Measurements from ENCODE around the gene ASB5.
"Not testable (repeated sequence)": the region's sequence is repeated elsewhere in the genome, so short reads cannot be mapped to it uniquely, and the experiment has no call there.

Gene ASB5

GRCh38 chr4:176223561-176223960 is 45.5 kb downstream of the ASB5 start:
- Histone ChIP-seq H3K9me3 (ENCODE audit: control insufficient read depth, insufficient read depth, low read length) (no peaks in the 10 kb centered on the region), H3K27ac (ENCODE audit: low read depth, low read length) (no peak overlapping the region), H3K4me3 (ENCODE audit: low read depth, low read length) (no peak overlapping the region), H3K4me1 (ENCODE audit: control insufficient read depth, insufficient read depth, low read length) (no peaks in the 10 kb centered on the region), H3K36me3 (ENCODE audit: control insufficient read depth, insufficient read depth, low read length) (no peaks in the 10 kb centered on the region), H3K27me3 (ENCODE audit: control insufficient read depth, insufficient read depth, low read length) (no peaks in the 10 kb centered on the region), H3K9ac (ENCODE audit: low read depth, low read length) (no peak overlapping the region)

GRCh38 chr4:176222149-176222548 is 46.9 kb downstream of the ASB5 start:
- Histone ChIP-seq H3K36me3 (ENCODE audit: control insufficient read depth, insufficient read depth, low read length) (no peaks in the 10 kb centered on the region), H3K27ac (ENCODE audit: low read depth, low read length) (no peak overlapping the region), H3K9me3 (ENCODE audit: control insufficient read depth, insufficient read depth, low read length) (no peaks in the 10 kb centered on the region), H3K9ac (ENCODE audit: low read depth, low read length) (no peak overlapping the region), H3K27me3 (ENCODE audit: control insufficient read depth, insufficient read depth, low read length) (no peaks in the 10 kb centered on the region), H3K4me3 (ENCODE audit: low read depth, low read length) (no peak overlapping the region), H3K4me1 (ENCODE audit: control insufficient read depth, insufficient read depth, low read length) (no peaks in the 10 kb centered on the region)

GRCh38 chr4:176217510-176217909 is 51.5 kb downstream of the ASB5 start:
- no peaks in the 10 kb centered on the region for H3K27me3 ChIP-seq (ENCODE audit: control insufficient read depth, insufficient read depth, low read length)
- no peak overlapping the region for H3K27ac ChIP-seq (ENCODE audit: low read depth, low read length)
- no peak overlapping the region for H3K9ac ChIP-seq (ENCODE audit: low read depth, low read length)
- no peaks in the 10 kb centered on the region for H3K4me1 ChIP-seq (ENCODE audit: control insufficient read depth, insufficient read depth, low read length)
- H3K36me3 ChIP-seq (ENCODE audit: control insufficient read depth, insufficient read depth, low read length), result no peaks in the 10 kb centered on the region
- no peak overlapping the region for H3K4me3 ChIP-seq (ENCODE audit: low read depth, low read length)
- no peaks in the 10 kb centered on the region for H3K9me3 ChIP-seq (ENCODE audit: control insufficient read depth, insufficient read depth, low read length)

- H3K27ac ChIP-seq (ENCODE audit: low read depth, low read length); H3K4me1 ChIP-seq (ENCODE audit: control insufficient read depth, insufficient read depth, low read length); H3K9ac ChIP-seq (ENCODE audit: low read depth, low read length); H3K27me3 ChIP-seq (ENCODE audit: control insufficient read depth, insufficient read depth, low read length); H3K9me3 ChIP-seq (ENCODE audit: control insufficient read depth, insufficient read depth, low read length); H3K4me3 ChIP-seq (ENCODE audit: low read depth, low read length); H3K36me3 ChIP-seq (ENCODE audit: control insufficient read depth, insufficient read depth, low read length): not testable (repeated sequence)
These were observed 56.7 kb downstream of the ASB5 start for GRCh38 chr4:176212351-176212750.

GRCh38 chr4:176210579-176211296 is 58.3 kb downstream of the ASB5 start:
- H3K27ac ChIP-seq (ENCODE audit: low read depth, low read length), result no peak overlapping the region
- no peaks in the 10 kb centered on the region for H3K36me3 ChIP-seq (ENCODE audit: control insufficient read depth, insufficient read depth, low read length)
- H3K9me3 ChIP-seq (ENCODE audit: control insufficient read depth, insufficient read depth, low read length), result no peaks in the 10 kb centered on the region
- no peaks in the 10 kb centered on the region for H3K27me3 ChIP-seq (ENCODE audit: control insufficient read depth, insufficient read depth, low read length)
- no peak overlapping the region for H3K4me3 ChIP-seq (ENCODE audit: low read depth, low read length)
- no peak overlapping the region for H3K9ac ChIP-seq (ENCODE audit: low read depth, low read length)
- no peaks in the 10 kb centered on the region for H3K4me1 ChIP-seq (ENCODE audit: control insufficient read depth, insufficient read depth, low read length)

- H3K27me3 ChIP-seq (ENCODE audit: control insufficient read depth, insufficient read depth, low read length), result no peaks in the 10 kb centered on the region
These were observed 58.9 kb downstream of the ASB5 start for GRCh38 chr4:176210101-176210500.

GRCh38 chr4:176209535-176209934 is 59.5 kb downstream of the ASB5 start:
- H3K36me3 ChIP-seq (ENCODE audit: control insufficient read depth, insufficient read depth, low read length), result no peaks in the 10 kb centered on the region
- no peak overlapping the region for H3K4me3 ChIP-seq (ENCODE audit: low read depth, low read length)
- H3K27me3 ChIP-seq (ENCODE audit: control insufficient read depth, insufficient read depth, low read length), result no peaks in the 10 kb centered on the region
- H3K9ac ChIP-seq (ENCODE audit: low read depth, low read length), result no peak overlapping the region
- no peak overlapping the region for H3K27ac ChIP-seq (ENCODE audit: low read depth, low read length)
- H3K9me3 ChIP-seq (ENCODE audit: control insufficient read depth, insufficient read depth, low read length), result no peaks in the 10 kb centered on the region
- H3K4me1 ChIP-seq (ENCODE audit: control insufficient read depth, insufficient read depth, low read length), result no peaks in the 10 kb centered on the region

More at GRCh38 chr4:176210101-176210500, 58.9 kb downstream of the ASB5 start:
- Histone ChIP-seq H3K4me3 (ENCODE audit: low read depth, low read length) (no peak overlapping the region), H3K27ac (ENCODE audit: low read depth, low read length) (no peak overlapping the region), H3K9me3 (ENCODE audit: control insufficient read depth, insufficient read depth, low read length) (no peaks in the 10 kb centered on the region), H3K36me3 (ENCODE audit: control insufficient read depth, insufficient read depth, low read length) (no peaks in the 10 kb centered on the region), H3K4me1 (ENCODE audit: control insufficient read depth, insufficient read depth, low read length) (no peaks in the 10 kb centered on the region), H3K9ac (ENCODE audit: low read depth, low read length) (no peak overlapping the region)

GRCh38 chr4:176207839-176208238 is 61.2 kb downstream of the ASB5 start:
- no peaks in the 10 kb centered on the region for H3K27me3 ChIP-seq (ENCODE audit: control insufficient read depth, insufficient read depth, low read length)
- no peaks in the 10 kb centered on the region for H3K4me1 ChIP-seq (ENCODE audit: control insufficient read depth, insufficient read depth, low read length)
- H3K36me3 ChIP-seq (ENCODE audit: control insufficient read depth, insufficient read depth, low read length), result no peaks in the 10 kb centered on the region
- H3K4me3 ChIP-seq (ENCODE audit: low read depth, low read length), result no peak overlapping the region
- no peaks in the 10 kb centered on the region for H3K9me3 ChIP-seq (ENCODE audit: control insufficient read depth, insufficient read depth, low read length)
- no peak overlapping the region for H3K9ac ChIP-seq (ENCODE audit: low read depth, low read length)
- H3K27ac ChIP-seq (ENCODE audit: low read depth, low read length), result no peak overlapping the region

GRCh38 chr4:176205299-176205698 is 63.7 kb downstream of the ASB5 start:
- H3K27me3 ChIP-seq (ENCODE audit: control insufficient read depth, insufficient read depth, low read length), result no peaks in the 10 kb centered on the region
- no peak overlapping the region for H3K27ac ChIP-seq (ENCODE audit: low read depth, low read length)
- no peaks in the 10 kb centered on the region for H3K4me1 ChIP-seq (ENCODE audit: control insufficient read depth, insufficient read depth, low read length)
- no peaks in the 10 kb centered on the region for H3K36me3 ChIP-seq (ENCODE audit: control insufficient read depth, insufficient read depth, low read length)
- no peaks in the 10 kb centered on the region for H3K9me3 ChIP-seq (ENCODE audit: control insufficient read depth, insufficient read depth, low read length)
- no peak overlapping the region for H3K4me3 ChIP-seq (ENCODE audit: low read depth, low read length)
- no peak overlapping the region for H3K9ac ChIP-seq (ENCODE audit: low read depth, low read length)

- H3K4me1 ChIP-seq (ENCODE audit: control insufficient read depth, insufficient read depth, low read length), result peaks cover 7% of the 10 kb centered on the region
- H3K9ac ChIP-seq (ENCODE audit: low read depth, low read length), result no peak overlapping the region
- no peaks in the 10 kb centered on the region for H3K9me3 ChIP-seq (ENCODE audit: control insufficient read depth, insufficient read depth, low read length)
- no peaks in the 10 kb centered on the region for H3K36me3 ChIP-seq (ENCODE audit: control insufficient read depth, insufficient read depth, low read length)
- no peak overlapping the region for H3K4me3 ChIP-seq (ENCODE audit: low read depth, low read length)
- H3K27me3 ChIP-seq (ENCODE audit: control insufficient read depth, insufficient read depth, low read length), result no peaks in the 10 kb centered on the region
- H3K27ac ChIP-seq (ENCODE audit: low read depth, low read length), result no peak overlapping the region
These were observed 70.6 kb downstream of the ASB5 start for GRCh38 chr4:176198316-176198903.

- Histone ChIP-seq H3K27me3 (ENCODE audit: control insufficient read depth, insufficient read depth, low read length) (no peaks in the 10 kb centered on the region), H3K9ac (ENCODE audit: low read depth, low read length) (0 out of 2 replicates have a peak within 1 kb of the TSS, but pooled peaks have one; percentile 43), H3K36me3 (ENCODE audit: control insufficient read depth, insufficient read depth, low read length) (no peaks in the 10 kb centered on the region), H3K9me3 (ENCODE audit: control insufficient read depth, insufficient read depth, low read length) (no peaks in the 10 kb centered on the region), H3K4me1 (ENCODE audit: control insufficient read depth, insufficient read depth, low read length) (peaks cover 15% of the 10 kb centered on the region), H3K4me3 (ENCODE audit: low read depth, low read length) (peak within 1 kb of the TSS; percentile 85), H3K27ac (ENCODE audit: low read depth, low read length) (peak within 1 kb of the TSS; percentile 76)
These were observed 73.6 kb downstream of the ASB5 start, which contains the start of gene SPATA4 for GRCh38 chr4:176195184-176195978. SPATA4 (minus strand) TSS chr4:176195585; CDS start chr4:176195562, 23 bp downstream.
